NCI-H1417 (cell line): ENCODE measurements around the gene HK1.
"Not testable (repeated sequence)": the region's sequence is repeated elsewhere in the genome, so short reads cannot be mapped to it uniquely, and the experiment has no call there.

Experiments used
- DNase-seq, 3 experiments: peaks; one replicate each; lab custom pipeline; 2025; lab: John Stamatoyannopoulos, UW

The HK1 gene

GRCh38 chr10:69328380-69328735, 50.1 kb downstream of the HK1 start:
- DNase-seq, result no peak

- DNase-seq, result not testable (repeated sequence)
These were observed 50.6 kb downstream of the HK1 start for GRCh38 chr10:69328888-69329287.

- no peak for DNase-seq
These were observed 51.5 kb downstream of the HK1 start for GRCh38 chr10:69329721-69330178.

GRCh38 chr10:69331161-69331560, 52.9 kb downstream of the HK1 start:
- no peak for DNase-seq

DNA sequence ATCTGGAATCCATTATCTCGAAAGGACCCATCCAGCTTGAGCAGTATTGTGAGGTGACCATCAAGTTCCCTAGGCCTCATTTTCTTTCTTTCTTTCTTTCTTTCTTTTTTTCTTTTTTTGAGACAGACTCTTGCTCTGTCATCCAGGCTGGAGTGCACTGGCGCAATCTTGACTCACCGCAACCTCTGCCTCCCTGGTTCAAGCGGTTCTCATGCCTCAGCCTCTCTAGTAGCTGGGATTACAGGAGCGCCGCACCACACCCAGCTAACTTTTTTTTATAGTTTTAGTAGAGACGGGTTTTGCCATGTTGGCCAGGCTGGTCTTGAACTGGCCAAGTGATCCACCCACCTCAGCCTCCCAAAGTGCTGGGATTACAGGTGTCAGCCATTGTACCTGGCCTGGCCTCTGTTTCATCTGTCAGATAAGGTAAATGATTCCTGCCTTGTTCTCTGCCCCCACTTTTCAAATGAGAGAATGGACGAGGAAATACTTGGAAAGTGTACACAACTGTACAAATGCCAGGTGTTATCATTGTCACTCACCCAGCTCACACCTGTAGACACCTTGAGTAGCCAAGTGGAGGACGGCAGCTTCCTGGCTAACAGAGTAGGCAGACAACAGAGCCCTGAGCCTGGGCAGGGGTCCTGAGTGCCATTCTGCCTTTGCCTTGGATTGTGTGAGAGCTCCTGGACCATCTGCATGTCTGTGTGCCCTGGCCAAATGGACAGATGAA, 54.1 kb downstream of the HK1 start:
- DNase-seq, result peak in 1 of 3 experiments; percentile 6

DNA sequence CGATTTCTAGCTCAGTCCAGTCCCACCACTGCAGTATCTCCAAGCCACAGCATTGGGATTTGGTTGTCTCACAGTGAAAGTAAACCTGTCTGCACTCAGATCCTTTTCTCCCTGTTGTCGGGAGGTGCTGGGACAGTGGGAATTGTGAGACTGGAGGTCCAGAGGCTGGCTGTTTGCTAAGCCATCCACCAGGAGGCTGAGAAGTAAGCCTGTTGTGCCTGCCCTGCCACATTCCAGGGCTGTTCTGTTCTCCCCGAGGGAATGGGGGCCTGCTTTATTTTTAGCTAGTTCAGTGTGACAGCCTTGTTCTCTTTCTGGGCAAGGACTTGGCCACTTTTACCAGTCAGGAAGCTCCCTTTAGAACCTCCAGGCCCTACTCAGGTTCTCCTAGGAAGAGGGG, 54.9 kb downstream of the HK1 start:
- no peak for DNase-seq

- DNase-seq, result not testable (repeated sequence)
These were observed 55.6 kb downstream of the HK1 start for GRCh38 chr10:69333865-69334301.

DNA sequence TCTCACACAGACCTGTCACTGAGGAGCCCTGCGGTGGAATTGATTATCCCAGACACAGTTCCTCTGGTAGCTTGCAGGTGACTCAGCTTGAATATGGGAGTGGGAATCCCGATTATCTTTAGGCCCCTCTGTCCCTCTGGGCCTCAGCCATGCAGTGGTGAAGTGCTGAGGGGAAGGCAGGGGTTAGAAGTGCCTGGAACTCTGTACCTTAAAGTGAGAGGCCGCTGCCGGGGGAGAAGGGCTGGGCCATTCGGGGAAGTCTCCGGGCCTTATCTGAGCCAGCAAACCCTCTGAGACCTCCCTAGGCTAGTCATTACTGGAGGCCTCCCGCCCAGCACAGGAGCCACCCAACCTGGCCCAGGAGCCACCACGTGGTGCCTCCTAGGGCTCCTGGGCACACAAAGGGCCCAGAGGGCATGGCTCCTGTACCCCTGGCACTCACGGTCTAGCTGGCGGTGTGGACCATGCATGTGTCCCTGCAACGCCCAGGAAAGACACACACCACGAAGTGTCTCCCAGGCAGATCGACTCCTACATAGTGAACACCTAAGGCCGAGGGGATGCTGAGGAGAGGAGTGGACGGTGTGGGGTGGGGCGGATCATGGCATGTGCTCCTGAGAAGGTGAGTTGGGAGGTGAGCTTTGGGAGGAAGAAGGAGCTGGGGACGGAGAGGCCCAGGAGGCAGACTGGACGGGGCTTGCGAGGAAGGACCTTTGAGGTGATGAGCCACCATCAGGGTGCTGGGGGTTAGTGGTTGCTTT, 56.2 kb downstream of the HK1 start:
- DNase-seq, result no peak

DNA sequence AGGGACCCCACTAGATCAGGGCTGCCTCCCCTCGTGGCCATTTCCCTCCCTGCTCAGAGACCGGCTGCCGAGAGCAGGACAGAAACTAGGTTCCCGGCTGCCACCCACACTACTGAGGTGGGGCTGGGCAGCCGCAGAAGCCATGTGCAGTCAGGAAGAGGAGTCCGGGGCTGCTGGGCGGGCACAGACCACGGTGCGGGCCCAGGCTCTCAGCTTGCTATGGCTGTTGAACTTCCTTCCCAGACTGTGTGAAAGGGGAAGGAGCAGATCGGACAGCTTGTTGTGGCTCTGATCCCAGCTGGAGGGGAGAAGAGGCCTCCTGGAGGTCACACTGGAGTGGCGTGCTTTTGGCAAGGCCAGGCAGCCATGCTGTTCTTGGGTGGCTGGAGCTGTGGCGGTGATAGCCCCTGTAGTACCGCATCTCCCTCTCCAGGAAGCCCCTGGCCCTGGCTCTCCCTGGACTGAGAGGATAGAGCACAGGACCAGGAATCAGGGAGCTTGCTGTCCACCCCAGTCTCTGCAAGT, 56.8 kb downstream of the HK1 start:
- no peak for DNase-seq

GRCh38 chr10:69335613-69336012, 57.3 kb downstream of the HK1 start:
- DNase-seq, result no peak

DNA sequence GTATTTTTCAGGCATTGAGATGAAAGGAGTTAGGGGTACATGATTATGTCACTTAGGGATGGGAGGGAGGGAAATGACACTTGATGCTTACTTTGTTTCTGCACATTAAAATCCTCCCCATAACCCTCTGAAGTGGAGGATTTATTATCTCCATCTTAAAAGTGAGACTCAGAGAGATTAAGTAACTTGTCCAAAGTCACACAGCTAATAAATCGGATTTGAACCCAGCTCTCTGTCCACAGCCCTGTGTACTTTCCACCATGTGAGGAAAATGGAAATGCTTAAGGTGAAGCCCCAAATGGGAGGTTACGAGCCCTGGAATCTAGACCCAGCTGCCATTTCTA, 58.6 kb downstream of the HK1 start:
- DNase-seq, result no peak

DNA sequence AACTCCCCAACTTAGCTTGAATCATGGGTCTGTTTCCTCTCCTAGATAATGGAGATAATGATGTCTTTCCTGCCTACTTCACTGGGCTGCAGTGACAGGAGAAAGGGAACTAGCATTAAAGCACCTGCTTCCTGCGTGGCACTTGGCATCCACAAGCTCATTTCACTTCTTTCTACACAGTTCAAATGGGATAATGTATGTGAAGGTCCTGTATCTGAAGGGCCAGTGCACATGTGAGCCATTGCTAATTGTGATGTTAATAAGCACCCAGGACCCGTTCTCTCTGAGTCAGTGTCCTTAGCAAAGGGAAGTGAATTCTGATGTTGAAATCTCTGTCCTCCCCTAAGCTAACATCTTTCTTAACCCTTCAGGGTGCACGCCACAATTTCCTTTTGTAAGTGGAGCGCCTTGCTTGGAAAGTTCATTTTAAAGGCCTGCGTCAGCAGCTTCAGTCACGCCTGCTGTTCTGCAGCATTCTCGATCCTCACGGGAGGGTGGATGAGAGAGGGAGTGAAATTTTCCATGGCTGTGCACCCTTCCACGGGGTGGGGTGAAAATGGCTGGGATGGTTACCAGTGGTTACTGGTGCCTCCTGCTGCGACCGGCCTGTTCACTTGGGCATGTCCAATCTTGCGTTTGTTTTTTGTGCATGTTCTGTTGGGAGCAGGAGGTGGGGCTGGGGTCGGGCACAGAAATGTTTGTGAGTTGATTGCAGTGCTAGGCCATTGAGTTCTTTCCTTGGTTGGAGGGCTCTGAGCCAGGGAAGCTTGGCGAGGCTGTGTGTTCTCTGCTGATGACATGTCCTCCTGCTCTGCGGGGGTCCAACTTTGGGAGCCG, 59.2 kb downstream of the HK1 start:
- peak; percentile 15 to 79 (median 56) for DNase-seq

DNA sequence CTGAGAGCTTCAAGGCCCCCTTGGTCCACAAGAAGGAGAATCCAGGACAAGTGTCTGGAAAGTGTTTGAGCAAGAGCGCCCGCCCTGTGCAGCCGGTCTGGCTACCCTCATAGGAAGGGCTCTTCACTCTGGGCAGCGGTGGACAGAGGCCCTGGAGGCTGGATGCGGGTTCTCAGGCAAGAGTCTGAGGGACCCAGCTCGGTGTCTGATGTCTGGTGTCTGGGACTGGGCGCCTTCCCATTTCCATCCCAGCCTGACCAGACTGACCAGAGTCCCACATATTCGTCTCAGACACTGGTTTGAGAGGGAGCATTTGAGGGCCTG, 59.8 kb downstream of the HK1 start:
- DNase-seq, result no peak

DNA sequence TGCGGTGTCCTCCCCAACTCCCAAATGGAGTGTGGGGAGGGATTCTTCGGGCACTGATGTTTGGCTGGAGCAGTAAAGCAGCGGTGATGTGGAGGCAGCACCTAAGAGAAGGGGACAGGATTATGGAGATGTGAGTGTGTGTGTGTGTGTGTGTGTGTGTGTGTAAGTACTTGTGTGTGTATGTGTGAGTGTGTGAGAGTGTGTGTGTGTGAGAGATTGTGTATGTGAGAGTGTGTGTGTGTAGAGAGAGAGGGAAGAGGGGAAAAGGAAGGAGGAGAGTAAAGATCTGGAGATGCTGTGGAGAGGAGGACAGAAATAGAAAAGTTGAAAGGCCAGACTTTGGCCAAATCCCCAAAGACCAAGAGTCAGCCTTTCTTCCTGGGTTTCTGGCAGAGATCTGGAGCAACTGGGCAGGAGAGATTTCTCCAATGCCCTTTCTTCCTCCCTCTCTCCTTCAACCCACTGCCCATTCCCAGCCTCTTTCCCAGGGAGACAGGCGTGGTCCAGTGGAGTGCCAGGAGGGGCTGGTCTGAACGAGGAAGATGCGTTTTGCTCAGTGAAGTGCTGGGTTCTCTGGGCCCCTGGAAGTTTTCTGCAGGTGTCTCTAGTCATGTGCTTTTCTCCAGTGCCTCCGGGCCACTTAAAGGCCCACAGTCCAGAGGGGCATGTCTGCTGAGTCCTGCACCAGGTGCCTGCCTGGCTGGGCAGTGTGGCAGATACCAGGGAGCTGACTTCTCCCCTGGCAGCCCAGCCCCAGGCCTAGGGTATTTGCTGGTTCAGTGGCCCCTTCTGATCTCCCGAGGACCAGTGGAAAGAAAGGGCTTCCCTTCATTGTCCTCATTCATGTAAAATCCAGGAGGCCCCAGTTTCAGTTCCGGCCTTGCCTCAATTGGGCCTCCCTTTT, 60.5 kb downstream of the HK1 start:
- peak in 1 of 3 experiments; percentile 16 for DNase-seq

DNA sequence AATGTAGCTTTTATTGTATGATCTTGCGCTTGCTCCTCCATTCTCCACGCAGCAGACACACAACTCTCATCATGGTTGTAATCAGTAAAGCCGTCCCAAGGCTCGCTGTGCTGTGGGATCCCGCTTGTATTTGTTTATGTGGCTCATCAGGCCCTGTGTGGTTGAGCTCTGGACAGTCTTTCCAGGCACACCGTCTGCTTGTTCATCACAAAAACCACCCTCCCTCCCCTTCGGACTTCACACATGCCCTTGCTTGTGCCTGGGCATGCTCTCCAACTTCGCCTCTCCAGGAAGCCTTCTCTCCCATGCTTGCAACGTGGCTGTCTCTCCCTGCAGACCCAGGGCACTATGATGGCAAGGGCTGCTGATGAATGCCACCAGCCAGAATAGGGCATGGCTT, 62.4 kb downstream of the HK1 start:
- DNase-seq, result no peak

DNA sequence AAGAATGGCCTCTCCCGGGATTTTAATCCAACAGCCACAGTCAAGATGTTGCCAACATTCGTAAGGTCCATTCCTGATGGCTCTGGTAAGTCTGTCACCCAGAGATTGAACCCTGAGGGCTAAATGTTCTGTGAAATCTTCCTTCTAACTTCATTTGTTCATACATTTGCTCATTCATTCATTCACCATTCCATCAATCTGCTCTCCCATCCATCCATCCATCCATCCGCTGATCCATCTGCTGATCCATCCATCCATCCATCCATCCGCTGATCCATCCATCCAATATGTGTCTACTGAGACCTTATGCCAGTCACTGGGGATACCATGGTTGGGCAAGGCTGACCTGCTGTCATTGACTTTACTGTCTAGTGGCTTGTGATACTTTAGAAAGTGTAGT, 65.6 kb downstream of the HK1 start:
- DNase-seq, result no peak

DNA sequence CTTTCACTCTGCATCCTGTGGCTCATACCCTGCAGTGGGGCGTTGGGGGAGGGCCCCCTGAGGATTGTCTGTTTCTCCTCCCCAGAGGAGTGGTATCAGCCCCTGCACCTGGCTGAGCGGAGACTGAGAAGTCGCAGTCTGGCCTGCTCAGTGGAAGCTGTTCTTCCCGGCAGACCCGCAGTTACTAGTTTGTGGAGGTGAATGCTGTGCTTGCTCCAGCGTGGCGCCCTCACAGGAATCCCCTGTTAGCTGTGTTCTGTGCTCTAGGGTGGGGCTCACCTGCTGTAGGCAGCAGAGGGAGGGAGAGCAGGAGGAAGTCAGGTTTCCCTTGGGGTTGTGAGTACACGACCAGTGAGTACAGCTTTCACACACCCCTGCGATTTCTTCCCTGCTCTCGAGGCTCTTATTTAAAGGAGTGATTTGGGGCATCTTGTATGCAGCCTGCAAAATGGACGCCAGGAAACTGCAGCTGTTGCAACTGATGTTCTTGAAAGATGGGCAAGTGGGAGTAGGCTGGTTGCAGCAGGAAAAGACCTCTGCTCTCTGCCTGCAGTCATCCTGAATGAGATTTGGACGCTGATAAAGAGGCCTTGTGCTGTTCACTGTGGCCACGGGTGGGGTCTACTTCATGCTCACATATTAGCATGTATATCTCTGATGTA, 66.4 kb downstream of the HK1 start:
- peak; percentile 6 to 38 (median 27) for DNase-seq

DNA sequence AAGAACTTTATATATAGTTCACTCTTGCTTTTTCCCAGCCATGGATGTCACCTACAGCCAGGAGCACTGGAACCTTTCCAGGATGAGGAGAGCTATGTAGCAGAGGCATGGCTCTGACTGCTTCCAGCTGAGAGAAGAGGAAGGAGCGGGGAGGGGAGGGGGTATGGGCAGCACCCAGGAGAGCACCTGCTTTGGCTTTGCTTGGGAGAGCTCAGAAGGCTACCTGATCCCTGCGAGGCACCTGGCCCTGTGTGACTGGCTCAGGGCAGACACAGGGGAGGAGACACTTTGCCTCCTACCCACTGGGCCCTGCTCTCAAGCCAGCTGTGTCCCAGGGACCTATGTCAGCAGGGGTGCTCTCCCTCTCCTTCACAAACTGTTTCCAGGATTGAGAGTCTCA, 67.1 kb downstream of the HK1 start:
- peak; percentile 56 to 74 (median 56) for DNase-seq

DNA sequence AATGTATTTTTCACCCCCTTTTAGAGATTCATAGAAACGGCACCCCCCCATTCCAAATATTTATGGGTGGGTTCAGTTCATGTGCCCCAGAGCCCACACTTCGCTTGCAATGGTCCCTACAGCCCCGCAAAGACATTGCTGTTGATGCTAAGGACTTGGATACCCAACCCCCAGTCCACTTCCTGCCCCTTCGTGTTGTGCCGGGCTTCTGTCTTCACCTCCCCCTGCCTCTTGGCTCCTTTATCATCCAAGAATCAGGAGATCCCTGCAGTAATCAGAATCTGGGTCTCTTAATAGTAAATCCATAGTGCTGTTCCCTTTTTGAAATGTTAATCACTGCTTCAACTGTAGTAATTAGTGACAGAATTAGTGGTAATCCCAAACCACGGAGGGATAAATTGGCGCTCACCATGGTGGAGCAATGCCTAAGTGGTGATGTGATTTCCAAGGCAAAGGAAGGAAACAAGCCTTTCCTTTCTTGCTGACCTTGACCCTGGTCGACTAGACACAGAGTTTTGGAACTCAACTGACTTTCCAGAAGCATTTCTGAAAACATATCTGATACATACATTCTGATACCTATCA, 67.7 kb downstream of the HK1 start:
- DNase-seq, result no peak

- no peak for DNase-seq
These were observed 68.5 kb downstream of the HK1 start for GRCh38 chr10:69346776-69347175.
